Activated T-helper 1 cell treated with anti-CD3 and anti-CD28 coated beads, Interleukin-12 subunit alpha, Interleukin-12 subunit beta, Interleukin-2, Interleukin-4 antibody, amounts not matched to agents 30 ng/mL and 10 ng/mL and 1 ng/mL, durations not matched to agents 14 hours and 24 hours and 36 hours (primary cell): ENCODE data around the gene TPRN. TPM values are rescaled to one million over a fixed set of nuclear protein-coding genes. Genes with fewer than 3 reads are reported as not detected.

Experiments
- DNase-seq: peaks from one replicate; pipeline ENCODE4 v3.0.0; 2021; ENCODE audit warnings: low spot score
- H3K27ac Mint-ChIP-seq: one replicate; pipeline ENCODE4 v1.8.0; 2021; ENCODE audit warnings: mild to moderate bottlenecking, mixed read lengths
- H3K27me3 Mint-ChIP-seq: one replicate; pipeline ENCODE4 v1.8.0; 2022; ENCODE audit warnings: mild to moderate bottlenecking, moderate library complexity, mixed read lengths; ENCODE audit not compliant: insufficient read depth
- H3K36me3 Mint-ChIP-seq: one replicate; pipeline ENCODE4 v1.8.0; 2021; ENCODE audit warnings: low read depth, mixed read lengths
- H3K4me1 Mint-ChIP-seq: one replicate; pipeline ENCODE4 v1.8.0; 2021; ENCODE audit warnings: low read depth, mixed read lengths
- H3K4me3 Mint-ChIP-seq: one replicate; pipeline ENCODE4 v1.8.0; 2021; ENCODE audit warnings: mild to moderate bottlenecking, moderate library complexity, mixed read lengths
- H3K9me3 Mint-ChIP-seq: one replicate; pipeline ENCODE4 v1.8.0; 2021; ENCODE audit warnings: mixed read lengths
- intact Hi-C: fragments of 100-400 bp; cut with micrococcal nuclease; formaldehyde crosslinking; loops from one replicate; pipeline ENCODE4 v1.15.1; 2024
- total RNA-seq: library from RNA; stranded (reverse); gene quantifications from 2 replicates; pipeline ENCODE4 v1.2.3, GENCODE V29; 2022

The TPRN gene
- total RNA-seq, 1 donor from 2014 or later: 17.2 TPM

GRCh38 chr9:137190315-137190856 lies 10.2 kb downstream of the TPRN start:
- Mint-ChIP-seq H3K27me3 (peaks cover 4% of the 10 kb centered on the region), H3K4me1 (peaks cover 24% of the 10 kb centered on the region), H3K9me3 (no peaks in the 10 kb centered on the region), H3K4me3 (peak overlapping the region; percentile 75), H3K36me3 (peaks cover 5% of the 10 kb centered on the region), H3K27ac (peak overlapping the region; percentile 79)
- intact Hi-C loops: no loop called here
- no peak for DNase-seq

DNA sequence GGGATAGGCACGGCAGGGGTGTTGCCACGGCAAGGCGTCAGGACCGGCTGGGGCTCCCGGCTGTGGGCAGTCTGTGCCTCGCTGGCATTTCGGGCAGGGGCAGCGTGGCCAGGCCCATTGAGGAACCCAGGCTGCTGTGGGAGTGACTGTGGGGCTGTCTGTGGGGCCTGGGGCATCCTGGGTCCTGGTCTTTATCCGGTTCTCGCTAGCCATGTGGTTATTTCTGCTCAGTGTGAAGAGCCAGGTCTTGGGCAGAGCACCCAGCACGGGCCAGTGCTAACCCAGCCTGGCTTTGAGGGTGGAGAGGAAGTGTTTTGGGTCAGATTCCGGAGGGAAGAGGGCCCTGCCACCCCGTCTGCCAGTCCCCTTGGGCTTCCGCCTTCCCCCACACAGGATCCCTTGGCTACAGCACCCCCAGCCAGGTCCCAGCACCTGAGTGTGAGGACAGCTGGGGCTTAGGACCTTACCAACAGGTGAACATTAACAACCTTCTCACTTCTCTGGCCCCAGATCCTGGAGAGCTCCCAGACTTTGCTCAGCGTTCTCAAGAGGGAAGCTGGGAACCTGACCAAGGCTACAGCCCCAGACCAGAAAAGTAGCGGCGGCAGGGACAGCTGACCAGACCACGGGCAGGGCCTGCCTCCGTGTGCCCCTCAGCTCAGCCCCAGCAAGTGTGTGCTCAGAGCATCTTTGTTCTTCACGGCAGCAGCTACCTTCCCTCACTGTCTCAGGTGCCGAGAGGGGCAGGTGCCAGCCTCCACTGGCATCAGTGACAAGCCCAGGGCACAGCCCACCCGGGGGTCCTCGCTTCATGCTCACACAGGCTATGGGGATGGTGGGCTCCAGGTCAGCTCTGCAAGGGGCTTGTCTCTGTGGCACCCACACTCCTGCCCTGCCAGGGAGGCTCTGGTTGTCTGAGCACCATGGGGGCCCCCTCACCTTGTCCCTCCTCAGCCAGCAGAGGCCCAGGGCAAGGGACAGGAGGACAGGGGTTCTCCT lies 10.9 kb downstream of the TPRN start:
- H3K9me3 Mint-ChIP-seq: no peaks in the 10 kb centered on the region
- intact Hi-C loops: loop anchor here (1.0 to 2.0 kb wide), 3 partner anchors 33 to 75 kb away; partner anchors contain the start of genes DPP7 and RNF224
- H3K36me3 Mint-ChIP-seq: peaks cover 5% of the 10 kb centered on the region
- H3K4me3 Mint-ChIP-seq: peak overlapping the region; percentile 97
- no peak for DNase-seq
- H3K4me1 Mint-ChIP-seq: peaks cover 24% of the 10 kb centered on the region
- H3K27me3 Mint-ChIP-seq: peaks cover 4% of the 10 kb centered on the region
- peak overlapping the region; percentile 87 for H3K27ac Mint-ChIP-seq

- Mint-ChIP-seq H3K4me1 (peaks cover 24% of the 10 kb centered on the region), H3K27me3 (peaks cover 4% of the 10 kb centered on the region), H3K9me3 (no peaks in the 10 kb centered on the region), H3K27ac (peak within 1 kb of the TSS; percentile 87), H3K4me3 (peak within 1 kb of the TSS; percentile 97), H3K36me3 (peaks cover 11% of the 10 kb centered on the region)
- intact Hi-C loops: loop anchor here (1.0 to 2.0 kb wide), 11 partner anchors 12 to 397 kb away; partner anchors contain the start of genes DPP7, NDOR1, NELFB and RNF224
- DNase-seq: peak; percentile 94
These were observed 11.8 kb downstream of the TPRN start, which contains the start of the genes ANAPC2 and SSNA1 for GRCh38 chr9:137188490-137189296. Gene ANAPC2 (minus strand): TSS chr9:137188560. CDS start chr9:137188532, 28 bp downstream. Gene SSNA1 (plus strand): TSS chr9:137188676. CDS start chr9:137188727, 51 bp downstream.

- Mint-ChIP-seq H3K27ac (peak overlapping the region; percentile 86), H3K4me3 (peak overlapping the region; percentile 92), H3K36me3 (peaks cover 13% of the 10 kb centered on the region), H3K27me3 (peaks cover 4% of the 10 kb centered on the region), H3K9me3 (no peaks in the 10 kb centered on the region), H3K4me1 (peaks cover 24% of the 10 kb centered on the region)
- no peak for DNase-seq
- intact Hi-C loops: loop anchor here (1.0 to 2.0 kb wide), 9 partner anchors 12 to 397 kb away; partner anchors contain the start of genes NDOR1, NELFB, TMEM141 and TMEM203
These were observed 12.5 kb downstream of the TPRN start for GRCh38 chr9:137188086-137188489.

GRCh38 chr9:137187386-137187785 lies 13.2 kb downstream of the TPRN start:
- no peak for DNase-seq
- Mint-ChIP-seq H3K27me3 (peaks cover 4% of the 10 kb centered on the region), H3K4me1 (peaks cover 24% of the 10 kb centered on the region), H3K36me3 (peaks cover 13% of the 10 kb centered on the region), H3K4me3 (peak overlapping the region; percentile 92), H3K27ac (peak overlapping the region; percentile 86), H3K9me3 (no peaks in the 10 kb centered on the region)
- intact Hi-C loops: no loop called here

- H3K9me3 Mint-ChIP-seq: no peaks in the 10 kb centered on the region
- H3K4me3 Mint-ChIP-seq: peak overlapping the region; percentile 92
- H3K27me3 Mint-ChIP-seq: peaks cover 4% of the 10 kb centered on the region
- H3K36me3 Mint-ChIP-seq: peaks cover 16% of the 10 kb centered on the region
- peaks cover 24% of the 10 kb centered on the region for H3K4me1 Mint-ChIP-seq
- intact Hi-C loops: no loop called here
- no peak overlapping the region for H3K27ac Mint-ChIP-seq
- no peak for DNase-seq
These were observed 14.2 kb downstream of the TPRN start for GRCh38 chr9:137186385-137186784.

DNA sequence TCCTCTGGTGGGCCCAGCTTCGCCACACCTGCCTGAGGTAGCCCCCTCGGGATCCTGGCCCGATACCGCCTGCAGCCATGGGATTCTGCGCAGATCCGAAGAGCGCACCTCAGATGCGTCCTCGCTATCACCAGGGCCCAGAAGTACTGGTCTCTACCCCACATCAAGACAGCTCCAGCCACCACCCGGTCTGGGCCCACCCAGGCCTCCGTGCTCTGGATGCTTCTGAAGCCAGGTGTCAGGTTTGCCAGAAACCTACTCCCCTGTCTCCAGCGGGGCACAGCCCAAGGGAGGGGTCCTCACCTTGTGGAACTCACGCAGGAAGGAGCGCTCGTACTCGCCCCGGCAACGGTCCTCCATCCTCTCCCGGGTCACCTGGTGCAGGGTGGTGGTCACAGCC lies 14.6 kb downstream of the TPRN start:
- no peak overlapping the region for H3K4me3 Mint-ChIP-seq
- intact Hi-C loops: no loop called here

DNA sequence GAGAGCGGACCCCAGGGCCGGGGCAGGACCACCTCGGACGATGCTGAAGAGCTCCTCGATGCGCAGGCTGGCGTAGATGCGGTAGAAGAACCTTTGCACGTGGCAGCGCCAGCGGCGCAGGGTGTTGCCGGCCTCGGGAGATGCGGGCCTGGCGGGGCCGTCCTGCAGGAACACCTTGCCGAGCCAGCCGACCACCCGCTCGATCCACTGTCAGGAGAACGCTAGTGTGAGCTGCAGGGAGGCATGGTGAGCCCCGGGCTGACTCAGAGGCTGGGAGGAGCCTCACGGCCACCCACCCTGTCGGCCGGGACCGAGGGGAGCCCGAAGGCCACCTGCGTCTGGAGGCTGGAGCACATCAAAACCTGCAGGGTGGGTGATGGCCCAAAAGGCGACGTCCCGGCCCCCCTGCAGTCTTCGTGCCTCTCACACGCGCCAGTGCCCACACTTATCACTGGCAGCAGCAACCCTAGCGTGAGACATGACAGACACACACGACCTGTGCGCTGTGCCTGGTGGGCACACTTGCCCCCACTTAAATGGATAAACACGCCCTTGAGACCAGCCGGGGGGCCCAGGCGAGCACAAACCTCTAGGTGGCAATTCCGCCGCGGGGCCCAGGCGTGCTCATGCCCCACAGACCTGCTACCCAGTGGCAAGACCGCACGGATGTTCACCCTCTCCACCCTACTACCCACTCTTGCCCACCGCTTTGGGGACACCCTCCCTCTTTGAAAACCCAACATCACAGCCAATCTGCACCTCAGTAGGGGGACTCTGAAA lies 15.5 kb downstream of the TPRN start:
- Mint-ChIP-seq H3K27me3 (peaks cover 4% of the 10 kb centered on the region), H3K27ac (no peak overlapping the region), H3K4me1 (peaks cover 24% of the 10 kb centered on the region), H3K36me3 (peaks cover 14% of the 10 kb centered on the region), H3K9me3 (no peaks in the 10 kb centered on the region), H3K4me3 (no peak overlapping the region)
- intact Hi-C loops: no loop called here
- DNase-seq: no peak

More for the DNA sequence above, 14.6 kb downstream of the TPRN start:
- no peaks in the 10 kb centered on the region for H3K9me3 Mint-ChIP-seq
- peaks cover 16% of the 10 kb centered on the region for H3K36me3 Mint-ChIP-seq
- no peak for DNase-seq
- no peak overlapping the region for H3K27ac Mint-ChIP-seq
- H3K4me1 Mint-ChIP-seq: peaks cover 24% of the 10 kb centered on the region
- peaks cover 4% of the 10 kb centered on the region for H3K27me3 Mint-ChIP-seq

- Mint-ChIP-seq H3K4me3 (no peak overlapping the region), H3K4me1 (peaks cover 18% of the 10 kb centered on the region), H3K27ac (no peak overlapping the region), H3K27me3 (peaks cover 4% of the 10 kb centered on the region), H3K36me3 (peaks cover 13% of the 10 kb centered on the region), H3K9me3 (no peaks in the 10 kb centered on the region)
- intact Hi-C loops: no loop called here
- DNase-seq: no peak
These were observed 16.5 kb downstream of the TPRN start for GRCh38 chr9:137183980-137184595.

DNA sequence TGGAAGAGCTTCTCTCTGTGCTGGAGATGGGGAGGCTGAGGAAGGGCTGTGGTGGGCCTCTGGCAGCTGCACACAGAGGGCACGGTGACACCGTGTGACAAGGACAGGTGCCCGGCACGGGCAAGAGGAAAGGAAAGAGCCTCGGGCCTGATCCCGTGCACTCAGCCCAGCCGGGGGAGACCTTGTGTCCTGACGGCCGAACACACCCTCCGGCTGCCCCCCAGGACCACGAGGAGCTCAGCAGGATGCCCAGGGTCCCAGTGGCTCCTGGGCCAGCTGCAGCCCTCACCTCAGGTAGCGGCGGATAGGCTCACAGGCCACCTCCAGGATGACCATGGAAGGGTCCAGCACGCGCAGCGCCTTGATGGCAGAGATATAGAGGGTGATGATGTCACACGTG lies 17.7 kb downstream of the TPRN start:
- Mint-ChIP-seq H3K9me3 (no peaks in the 10 kb centered on the region), H3K36me3 (peaks cover 11% of the 10 kb centered on the region), H3K27ac (no peak overlapping the region), H3K4me1 (peaks cover 16% of the 10 kb centered on the region), H3K27me3 (peaks cover 4% of the 10 kb centered on the region), H3K4me3 (no peak overlapping the region)
- intact Hi-C loops: no loop called here
- DNase-seq: no peak

- Mint-ChIP-seq H3K4me3 (no peak overlapping the region), H3K27ac (no peak overlapping the region), H3K4me1 (peaks cover 5% of the 10 kb centered on the region), H3K9me3 (no peaks in the 10 kb centered on the region), H3K36me3 (peaks cover 11% of the 10 kb centered on the region), H3K27me3 (no peaks in the 10 kb centered on the region)
- intact Hi-C loops: no loop called here
- DNase-seq: no peak
These were observed 18.9 kb downstream of the TPRN start for GRCh38 chr9:137181680-137182079.
